ENCODE results near the gene EFNA2. TPM values are rescaled to one million over a fixed set of nuclear protein-coding genes. Genes with fewer than 3 reads are reported as not detected.
A peak's percentile ranks its signal among the peaks of the same experiment; 100 is the strongest.
"Not testable (repeated sequence)": the region's sequence is repeated elsewhere in the genome, so short reads cannot be mapped to it uniquely, and the experiment has no call there.

EFNA2 gene
- total RNA-seq, 1 experiment from 2014 or later: not detected

GRCh38 chr19:1315470-1316166, 29.9 kb downstream of the EFNA2 start:
- DNase-seq (ENCODE audit: low read depth): no peak

GRCh38 chr19:1316466-1316865, 30.8 kb downstream of the EFNA2 start:
- DNase-seq (ENCODE audit: low read depth): no peak

GRCh38 chr19:1317274-1318003, 31.8 kb downstream of the EFNA2 start:
- DNase-seq (ENCODE audit: low read depth): no peak

GRCh38 chr19:1318678-1319471, 33.2 kb downstream of the EFNA2 start:
- no peak for DNase-seq (ENCODE audit: low read depth)

- not testable (repeated sequence) for DNase-seq (ENCODE audit: low read depth)
These were observed 34.6 kb downstream of the EFNA2 start for GRCh38 chr19:1320282-1320650.

- DNase-seq (ENCODE audit: low read depth): no peak
These were observed 35.9 kb downstream of the EFNA2 start for GRCh38 chr19:1321539-1321938.

GRCh38 chr19:1322198-1322981, 36.7 kb downstream of the EFNA2 start:
- DNase-seq (ENCODE audit: low read depth): no peak

GRCh38 chr19:1324249-1324805, 38.7 kb downstream of the EFNA2 start:
- no peak for DNase-seq (ENCODE audit: low read depth)

- DNase-seq (ENCODE audit: low read depth): peak; percentile 80
These were observed 39.3 kb downstream of the EFNA2 start for GRCh38 chr19:1324806-1325567.

- DNase-seq (ENCODE audit: low read depth): no peak
These were observed 40.1 kb downstream of the EFNA2 start for GRCh38 chr19:1325568-1326294.

- DNase-seq (ENCODE audit: low read depth): no peak
These were observed 41.5 kb downstream of the EFNA2 start for GRCh38 chr19:1327125-1327524.

GRCh38 chr19:1332208-1332607, 46.5 kb downstream of the EFNA2 start:
- DNase-seq (ENCODE audit: low read depth): not testable (repeated sequence)

- no peak for DNase-seq (ENCODE audit: low read depth)
These were observed 50.5 kb downstream of the EFNA2 start for GRCh38 chr19:1336079-1336684.

GRCh38 chr19:1340681-1341469, 55.2 kb downstream of the EFNA2 start:
- no peak for DNase-seq (ENCODE audit: low read depth)

- DNase-seq (ENCODE audit: low read depth): no peak
These were observed 57.4 kb downstream of the EFNA2 start for GRCh38 chr19:1343041-1343440.

- DNase-seq (ENCODE audit: low read depth): no peak
These were observed 63.5 kb downstream of the EFNA2 start for GRCh38 chr19:1349211-1349610.

GRCh38 chr19:1350867-1351266, 65.2 kb downstream of the EFNA2 start:
- no peak for DNase-seq (ENCODE audit: low read depth)

Measured in LHCN-M2 (cell line).